Uterus (tissue), 2 donors: Measurements from ENCODE around the gene RAD51B.

Experiments used
- POLR2A ChIP-seq, 2 donors: fragments of 450-650 bp; IDR thresholded peaks; one replicate each; pipeline ENCODE4 v1.6.1; 2016; ENCODE audit warnings: antibody characterized with exemption in 2 of 2, mild to moderate bottlenecking in 1 of 2, moderate library complexity in 1 of 2
- TF ChIP-seq, protein P1 (sequence below), 4 experiments: fragments of 200-600 bp in 2 of 4; fragments of 450-650 bp in 2 of 4; sonication (generic) in 2 of 4; IDR thresholded peaks; one replicate each; pipeline ENCODE4 v1.5.1; 2016 to 2019; ENCODE audit warnings: antibody characterized with exemption in 4 of 4, mild to moderate bottlenecking in 2 of 4, moderate library complexity in 1 of 4

DNA sequence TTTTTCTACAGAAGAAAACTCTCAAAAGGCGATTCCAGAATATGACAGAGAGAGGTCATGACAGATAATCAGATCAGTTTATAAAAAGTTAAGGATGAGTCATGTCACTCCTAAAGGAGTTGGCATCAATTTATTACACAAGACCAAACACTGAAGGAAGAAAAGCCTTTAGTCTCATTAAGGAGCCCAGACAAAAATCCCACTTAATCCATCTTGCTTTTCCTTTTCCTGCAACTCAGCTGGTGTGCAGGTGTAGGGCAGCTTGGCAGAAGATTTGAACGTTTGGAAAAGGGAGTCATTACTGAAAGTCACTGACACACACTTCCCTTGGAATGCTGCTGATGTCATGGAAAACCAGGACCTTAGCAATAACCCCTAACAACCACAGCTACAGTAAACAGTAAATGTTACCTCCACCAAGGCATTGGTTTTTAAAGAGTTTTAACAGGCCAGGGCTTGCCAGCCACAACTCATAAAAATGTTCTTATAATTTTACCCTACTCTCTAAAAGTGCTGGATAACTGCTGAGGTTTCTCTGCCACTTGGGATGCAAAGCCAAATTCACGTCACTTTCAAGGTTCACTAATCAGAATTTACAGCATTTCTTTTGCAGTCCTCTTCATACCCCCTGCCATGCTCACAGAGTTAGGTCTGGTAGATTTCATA, 320.6 kb downstream of the RAD51B start:
- TF ChIP-seq, protein P1, sequence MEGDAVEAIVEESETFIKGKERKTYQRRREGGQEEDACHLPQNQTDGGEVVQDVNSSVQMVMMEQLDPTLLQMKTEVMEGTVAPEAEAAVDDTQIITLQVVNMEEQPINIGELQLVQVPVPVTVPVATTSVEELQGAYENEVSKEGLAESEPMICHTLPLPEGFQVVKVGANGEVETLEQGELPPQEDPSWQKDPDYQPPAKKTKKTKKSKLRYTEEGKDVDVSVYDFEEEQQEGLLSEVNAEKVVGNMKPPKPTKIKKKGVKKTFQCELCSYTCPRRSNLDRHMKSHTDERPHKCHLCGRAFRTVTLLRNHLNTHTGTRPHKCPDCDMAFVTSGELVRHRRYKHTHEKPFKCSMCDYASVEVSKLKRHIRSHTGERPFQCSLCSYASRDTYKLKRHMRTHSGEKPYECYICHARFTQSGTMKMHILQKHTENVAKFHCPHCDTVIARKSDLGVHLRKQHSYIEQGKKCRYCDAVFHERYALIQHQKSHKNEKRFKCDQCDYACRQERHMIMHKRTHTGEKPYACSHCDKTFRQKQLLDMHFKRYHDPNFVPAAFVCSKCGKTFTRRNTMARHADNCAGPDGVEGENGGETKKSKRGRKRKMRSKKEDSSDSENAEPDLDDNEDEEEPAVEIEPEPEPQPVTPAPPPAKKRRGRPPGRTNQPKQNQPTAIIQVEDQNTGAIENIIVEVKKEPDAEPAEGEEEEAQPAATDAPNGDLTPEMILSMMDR (IDR thresholded peaks at IDR 0.05), result peak in 1 of 4 experiments; percentile 3
- no peak for TF ChIP-seq POLR2A (IDR thresholded peaks at IDR 0.05)
